Right cardiac atrium (tissue), 5 donors: ENCODE measurements around the gene TAPBPL. TPM values are rescaled to one million over a fixed set of nuclear protein-coding genes. Genes with fewer than 3 reads are reported as not detected.
A peak's percentile ranks its signal among the peaks of the same experiment; 100 is the strongest.

Experiments used
- ATAC-seq, 2 donors: fragments of 200-7000 bp; cut with Tn5 transposase; one replicate each; pipeline versions ENCODE4 v1.8.0 to v1.9.1; 2020; ENCODE audit warnings: moderate library complexity in 2 of 2, mild to moderate bottlenecking in 1 of 2
- DNase-seq, 3 donors: peaks; one replicate each; pipeline ENCODE4 v3.0.0-alpha.2; 2020
- H3K27ac ChIP-seq: one replicate; pipeline ENCODE4 v1.5.1; 2013; ENCODE audit warnings: mild to moderate bottlenecking, low read length, control low read depth, moderate library complexity
- H3K27me3 ChIP-seq: one replicate; pipeline ENCODE4 v1.6.1; 2013; ENCODE audit not compliant: control insufficient read depth, insufficient read depth
- H3K4me1 ChIP-seq: one replicate; pipeline ENCODE4 v1.6.1; 2013; ENCODE audit warnings: low read length; ENCODE audit not compliant: control insufficient read depth, insufficient read depth
- H3K4me3 ChIP-seq: one replicate; pipeline ENCODE4 v1.5.1; 2013; ENCODE audit warnings: low read length, control low read depth
- H3K9me3 ChIP-seq: one replicate; pipeline ENCODE4 v1.6.1; 2013; ENCODE audit warnings: low read length; ENCODE audit not compliant: control insufficient read depth
- WGBS: extraction: QIAGEN DNeasy Blood & Tissue Kit; methylation state at CpG from one replicate; pipeline ENCODE4 v1.1.7; 2013; 5-methylcytosine and 5-hydroxymethylcytosine counted together
- intact Hi-C, 4 donors: fragments of 100-400 bp; cut with DNase I; formaldehyde crosslinking; loops; one replicate each; pipeline versions ENCODE4 v1.11.0 to v1.14.0; 2022 to 2023
- long read RNA-seq, 4 donors: library from polyadenylated mRNA; unstranded; transcript quantifications; one replicate each; pipeline ENCODE4 v2.0.0, GENCODE V29; 2020 to 2021
- polyA plus RNA-seq: library from polyadenylated mRNA; stranded (reverse); fragments of 200-250 nt; gene quantifications from one replicate; pipeline ENCODE4 v1.2.3, GENCODE V29; 2013
- total RNA-seq, 4 donors: library from RNA; stranded (reverse); fragmentation: NEBNext Ultra II Directional; extraction: Animal tissue kit (Norgen Biotek cat#: 25700); gene quantifications; one replicate each; pipeline ENCODE4 v1.2.1, GENCODE V29; 2021
- donor health status: healthy with polysubstance abuse.
- donor health status: DM: no; HTN: yes; CAD: no.
- donor health status: DM: no; HTN: no; CAD: no.
- donor health status: DM: no; HTN: yes; CAD: no; lungs with severe emphysema.
- donor health status: DM: yes; HTN: yes; CAD: no.

The TAPBPL gene, protein sequence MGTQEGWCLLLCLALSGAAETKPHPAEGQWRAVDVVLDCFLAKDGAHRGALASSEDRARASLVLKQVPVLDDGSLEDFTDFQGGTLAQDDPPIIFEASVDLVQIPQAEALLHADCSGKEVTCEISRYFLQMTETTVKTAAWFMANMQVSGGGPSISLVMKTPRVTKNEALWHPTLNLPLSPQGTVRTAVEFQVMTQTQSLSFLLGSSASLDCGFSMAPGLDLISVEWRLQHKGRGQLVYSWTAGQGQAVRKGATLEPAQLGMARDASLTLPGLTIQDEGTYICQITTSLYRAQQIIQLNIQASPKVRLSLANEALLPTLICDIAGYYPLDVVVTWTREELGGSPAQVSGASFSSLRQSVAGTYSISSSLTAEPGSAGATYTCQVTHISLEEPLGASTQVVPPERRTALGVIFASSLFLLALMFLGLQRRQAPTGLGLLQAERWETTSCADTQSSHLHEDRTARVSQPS
- total RNA-seq, result 10 to 100 TPM; 14.2 to 19.5 (median 17.1) TPM
- 17.2 TPM for polyA plus RNA-seq
- long read RNA-seq, donor 1, transcript TAPBPL-201 (7 exons, 1,741 nt), result major isoform, 16 of 25 reads
- long read RNA-seq, donor 1, partial matches to known transcripts, result 1 of 25 reads
- long read RNA-seq, donor 1, other reads (novel, unspliced or antisense), result 8 of 25 reads
- long read RNA-seq, donor 2, transcript TAPBPL-201 (7 exons, 1,741 nt), result major isoform, 5 of 11 reads
- long read RNA-seq, donor 2, partial matches to known transcripts, result 0 of 11 reads
- long read RNA-seq, donor 2, other reads (novel, unspliced or antisense), result 4 of 11 reads
- long read RNA-seq, donor 3, transcript TAPBPL-201 (7 exons, 1,741 nt), result major isoform, 120 of 150 reads
- long read RNA-seq, donor 3, partial matches to known transcripts, result 5 of 150 reads
- long read RNA-seq, donor 3, other reads (novel, unspliced or antisense), result 22 of 150 reads
- long read RNA-seq, donor 4, transcript TAPBPL-201 (7 exons, 1,741 nt), result major isoform, 23 of 31 reads
- long read RNA-seq, donor 4, partial matches to known transcripts, result 3 of 31 reads
- long read RNA-seq, donor 4, other reads (novel, unspliced or antisense), result 4 of 31 reads

DNA sequence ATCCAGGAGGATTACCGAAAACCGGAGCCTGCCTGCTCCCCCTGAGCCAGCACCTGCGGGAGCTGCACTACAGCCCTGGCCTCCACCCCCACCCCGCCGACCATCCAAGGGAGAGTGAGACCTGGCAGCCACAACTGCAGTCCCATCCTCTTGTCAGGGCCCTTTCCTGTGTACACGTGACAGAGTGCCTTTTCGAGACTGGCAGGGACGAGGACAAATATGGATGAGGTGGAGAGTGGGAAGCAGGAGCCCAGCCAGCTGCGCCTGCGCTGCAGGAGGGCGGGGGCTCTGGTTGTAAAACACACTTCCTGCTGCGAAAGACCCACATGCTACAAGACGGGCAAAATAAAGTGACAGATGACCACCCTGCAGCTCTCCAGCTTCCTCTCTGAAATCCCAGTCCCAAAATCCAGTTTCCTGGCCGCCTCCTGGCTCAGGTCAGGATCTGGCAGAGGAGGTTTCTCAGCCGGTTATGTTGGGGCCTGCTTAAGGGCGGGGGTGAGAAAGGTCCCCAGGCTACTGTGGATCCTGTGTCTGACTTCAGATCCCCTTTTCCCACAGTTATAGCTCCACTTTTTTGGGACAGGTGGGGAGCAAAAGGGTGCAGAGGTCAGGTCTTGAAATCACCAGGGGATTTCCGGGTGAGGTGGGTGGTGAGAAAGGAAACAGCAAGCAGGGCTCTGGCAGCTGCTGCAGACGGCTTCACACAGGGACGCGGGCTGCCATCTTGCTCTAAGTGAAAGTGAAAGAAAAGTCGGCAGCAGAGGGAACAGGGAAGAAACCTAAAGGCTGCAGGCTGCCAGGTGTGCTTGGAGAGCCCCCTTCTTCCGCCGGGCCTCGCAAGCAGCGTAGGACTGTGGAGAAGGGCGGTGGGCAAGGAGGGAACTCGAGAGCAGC lies at the start of gene TAPBPL:
Gene TAPBPL (plus strand): TSS at position 695 of the 897 bp plus-strand sequence. CDS start 207 bp downstream, outside the sequence.
- DNase-seq (peak; percentile 86 to 95 (median 94)), ATAC-seq (peak; percentile 93 to 95)
- Histone ChIP-seq H3K9me3 (no peaks in the 10 kb centered on the region), H3K27ac (peak within 1 kb of the TSS; percentile 99), H3K4me3 (peak within 1 kb of the TSS; percentile 57), H3K4me1 (peaks cover 3% of the 10 kb centered on the region), H3K27me3 (no peaks in the 10 kb centered on the region)
- intact Hi-C loops, result no loop called here
- WGBS, result 2% methylated on average over 27 of the region's 27 CpGs

DNA sequence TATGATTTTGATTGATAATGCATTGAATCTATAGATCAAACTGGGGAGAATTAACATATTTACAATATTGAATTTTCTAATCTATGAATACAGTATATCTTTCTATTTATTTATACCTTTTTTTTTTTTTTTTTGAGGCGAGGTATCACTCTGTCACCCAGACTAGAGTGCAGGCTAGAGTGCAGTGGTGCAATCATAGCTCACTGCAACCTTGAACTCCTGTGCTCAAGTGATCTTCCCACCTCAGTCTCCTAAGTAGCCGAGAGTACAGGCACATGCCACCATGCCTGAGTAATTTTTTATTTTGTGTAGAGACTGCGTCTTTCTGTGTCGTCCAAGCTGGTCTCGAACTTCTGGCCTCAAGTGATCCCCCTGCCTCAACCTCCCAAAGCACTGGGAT lies 47.5 kb upstream of the TAPBPL start:
- DNase-seq (no peak), ATAC-seq (no peak)
- Histone ChIP-seq H3K9me3 (no peaks in the 10 kb centered on the region), H3K4me1 (no peaks in the 10 kb centered on the region), H3K27me3 (no peaks in the 10 kb centered on the region), H3K4me3 (no peak overlapping the region), H3K27ac (no peak overlapping the region)
- intact Hi-C loops, result no loop called here
- 90% methylated on average over 5 of the region's 5 CpGs for WGBS

DNA sequence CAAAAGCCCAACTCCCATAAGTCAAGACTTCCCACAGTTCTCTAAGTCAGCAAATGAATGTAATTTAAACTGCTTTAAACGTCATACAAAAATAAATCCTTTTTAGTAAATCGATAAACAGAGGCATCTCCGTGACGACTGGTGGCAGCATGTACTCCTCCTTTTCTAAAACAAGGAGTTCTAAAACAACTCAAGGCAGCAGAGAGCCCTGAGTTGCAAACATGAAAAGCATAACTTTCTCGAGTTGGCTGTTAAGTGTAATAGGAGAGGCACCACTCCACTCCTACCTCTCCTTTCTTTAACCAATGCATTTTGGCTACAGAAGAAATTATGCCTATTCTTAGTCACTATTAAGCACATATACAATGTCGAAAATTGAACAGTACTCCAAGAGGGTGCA lies 45.9 kb upstream of the TAPBPL start:
- no peak overlapping the region for H3K4me3 ChIP-seq
- intact Hi-C loops, result no loop called here
- H3K4me1 ChIP-seq, result no peaks in the 10 kb centered on the region
- no peak overlapping the region for H3K27ac ChIP-seq
- WGBS, result 79% methylated on average over 6 of the region's 6 CpGs
- no peak for DNase-seq
- no peaks in the 10 kb centered on the region for H3K27me3 ChIP-seq
- H3K9me3 ChIP-seq, result no peaks in the 10 kb centered on the region
- ATAC-seq, result no peak

DNA sequence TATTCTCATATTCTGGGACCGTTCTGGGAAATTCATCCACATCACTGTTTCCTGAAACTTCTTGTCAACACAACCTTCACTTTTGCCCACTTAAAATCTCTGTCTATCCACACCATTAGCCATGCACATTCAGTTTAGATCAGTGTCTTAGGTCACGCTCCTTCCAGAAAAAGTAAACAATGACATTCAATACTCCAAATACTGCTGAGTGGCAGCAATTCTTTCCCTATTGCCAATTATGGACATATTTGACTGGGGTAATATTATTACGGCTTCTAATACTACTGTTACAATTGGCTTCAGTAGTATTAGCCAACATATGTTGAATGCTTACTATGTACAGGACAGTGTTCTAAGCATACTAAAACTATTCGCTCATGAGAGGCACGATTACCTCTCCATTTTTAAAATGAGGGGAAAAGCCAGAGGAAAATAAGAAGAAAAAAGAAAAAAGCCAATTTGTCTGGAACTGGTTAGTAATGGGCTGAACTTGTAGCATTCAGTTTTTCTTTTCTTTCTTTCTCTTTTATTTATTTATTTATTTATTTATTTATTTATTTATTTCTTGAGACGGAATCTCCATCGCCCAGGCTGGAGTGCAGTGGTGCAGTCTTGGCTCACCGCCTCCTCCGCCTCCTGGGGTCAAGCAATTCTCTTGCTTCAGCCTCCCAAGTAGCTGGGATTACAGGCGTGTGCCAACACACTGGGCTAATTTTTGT lies 44.4 kb upstream of the TAPBPL start:
- 96% methylated on average over 10 of the region's 10 CpGs for WGBS
- Histone ChIP-seq H3K9me3 (no peaks in the 10 kb centered on the region), H3K27me3 (no peaks in the 10 kb centered on the region), H3K4me1 (no peaks in the 10 kb centered on the region), H3K4me3 (no peak overlapping the region), H3K27ac (no peak overlapping the region)
- ATAC-seq (no peak), DNase-seq (no peak)
- intact Hi-C loops, result no loop called here

GRCh38 chr12:6416596-6416995 lies 35.2 kb upstream of the TAPBPL start:
- no peaks in the 10 kb centered on the region for H3K27me3 ChIP-seq
- DNase-seq (no peak), ATAC-seq (peak; percentile 40 to 57)
- no peak overlapping the region for H3K4me3 ChIP-seq
- H3K27ac ChIP-seq, result no peak overlapping the region
- no peaks in the 10 kb centered on the region for H3K9me3 ChIP-seq
- no peaks in the 10 kb centered on the region for H3K4me1 ChIP-seq
- WGBS, result 81% methylated on average over 3 of the region's 3 CpGs
- intact Hi-C loops, result no loop called here

DNA sequence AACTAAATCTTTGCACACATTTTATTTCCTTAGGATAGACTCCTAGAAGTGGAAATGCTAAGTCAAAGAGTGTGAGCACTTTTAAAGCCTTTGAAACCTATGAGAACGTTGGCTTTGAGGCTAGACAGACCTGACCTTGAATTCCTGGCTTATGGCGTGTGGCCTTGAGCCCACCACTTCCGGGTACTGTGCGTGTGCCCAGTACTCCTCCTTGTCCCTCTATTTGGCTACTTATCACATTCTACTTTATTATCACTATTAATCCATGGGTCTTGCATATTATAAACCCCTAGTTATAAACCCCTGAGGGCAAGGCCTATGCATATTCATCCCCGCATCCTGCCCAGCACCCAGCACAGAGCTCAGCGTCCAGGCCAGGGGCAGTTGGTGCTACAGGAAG lies 33.0 kb upstream of the TAPBPL start:
- Histone ChIP-seq H3K9me3 (no peaks in the 10 kb centered on the region), H3K27ac (no peak overlapping the region), H3K27me3 (no peaks in the 10 kb centered on the region), H3K4me1 (peaks cover 1% of the 10 kb centered on the region), H3K4me3 (no peak overlapping the region)
- no peak for DNase-seq
- WGBS, result 76% methylated on average over 6 of the region's 6 CpGs
- ATAC-seq, result no peak
- intact Hi-C loops, result no loop called here

DNA sequence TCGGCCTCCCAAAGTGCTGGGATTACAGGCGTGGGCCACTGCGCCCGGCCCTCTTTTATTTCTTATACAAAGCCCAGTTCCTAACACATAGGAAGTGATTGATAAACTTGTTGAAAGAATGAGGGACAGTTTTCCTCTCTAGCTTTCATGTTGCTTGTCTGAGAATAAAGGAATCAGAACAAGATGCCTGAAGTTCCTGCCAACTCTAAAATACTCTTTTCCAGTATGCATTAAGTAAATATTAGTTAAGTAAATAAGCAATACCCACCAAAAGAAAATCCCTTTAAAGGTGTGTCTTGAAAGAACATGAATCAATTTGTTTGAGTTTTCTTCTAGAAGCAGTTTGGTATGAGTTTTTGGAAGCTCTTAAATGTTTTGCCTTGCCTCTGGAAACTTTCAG lies 31.5 kb upstream of the TAPBPL start:
- WGBS, result 68% methylated on average over 4 of the region's 4 CpGs
- no peak for DNase-seq
- no peaks in the 10 kb centered on the region for H3K9me3 ChIP-seq
- H3K4me3 ChIP-seq, result no peak overlapping the region
- peaks cover 2% of the 10 kb centered on the region for H3K4me1 ChIP-seq
- H3K27ac ChIP-seq, result no peak overlapping the region
- no peak for ATAC-seq
- no peaks in the 10 kb centered on the region for H3K27me3 ChIP-seq
- intact Hi-C loops, result loop anchor here in 3 of 4 donors (5.0 kb wide), 2 partner anchors 47 to 117 kb away; no protein-coding TSS in a partner anchor

- H3K27ac ChIP-seq, result no peak overlapping the region
- intact Hi-C loops, result loop anchor here in 3 of 4 donors (2.0 to 5.0 kb wide), 3 partner anchors 41 to 114 kb away; no protein-coding TSS in a partner anchor
- H3K4me3 ChIP-seq, result no peak overlapping the region
- DNase-seq, result peak; percentile 87 to 93 (median 91)
- H3K27me3 ChIP-seq, result no peaks in the 10 kb centered on the region
- 6% methylated on average over 9 of the region's 9 CpGs for WGBS
- peaks cover 2% of the 10 kb centered on the region for H3K4me1 ChIP-seq
- H3K9me3 ChIP-seq, result no peaks in the 10 kb centered on the region
- peak; percentile 96 to 97 for ATAC-seq
These were observed 28.4 kb upstream of the TAPBPL start for GRCh38 chr12:6423267-6424007.

DNA sequence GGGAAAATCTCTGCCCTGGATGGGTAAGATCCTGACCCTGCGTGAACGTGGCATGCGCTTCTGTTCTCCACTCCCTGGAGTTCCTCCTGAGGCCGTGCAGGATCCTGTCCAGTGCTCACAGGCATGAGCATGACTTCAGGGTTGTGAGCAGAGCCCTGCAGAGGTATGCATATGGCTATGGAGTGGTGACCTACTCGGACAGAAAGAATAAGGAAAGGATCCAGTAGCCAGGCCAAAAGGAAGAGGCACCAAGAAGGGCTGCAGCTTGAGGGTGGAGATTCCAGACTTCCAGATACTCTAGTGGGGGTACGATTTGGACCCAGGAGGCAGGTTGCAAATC lies 27.9 kb upstream of the TAPBPL start:
- no peaks in the 10 kb centered on the region for H3K9me3 ChIP-seq
- H3K4me1 ChIP-seq, result peaks cover 2% of the 10 kb centered on the region
- no peak overlapping the region for H3K27ac ChIP-seq
- peak; percentile 38 to 61 for ATAC-seq
- H3K27me3 ChIP-seq, result no peaks in the 10 kb centered on the region
- intact Hi-C loops, result loop anchor here in 3 of 4 donors (5.0 kb wide), 2 partner anchors 43 to 113 kb away; no protein-coding TSS in a partner anchor
- no peak overlapping the region for H3K4me3 ChIP-seq
- WGBS, result 55% methylated on average over 6 of the region's 6 CpGs
- no peak for DNase-seq
